ENCODE measurements around the gene KRTAP4-1. TPM values are rescaled to one million over a fixed set of nuclear protein-coding genes. Genes with fewer than 3 reads are reported as not detected.

Gene KRTAP4-1
- total RNA-seq, 1 experiment from 2014 or later = not detected

Small RNAs within 50 kb of the gene (small RNA-seq; reads per million reads assigned to genes)
- gene KRTAP4-17P = not detected

Other genes with a start within 250 kb of the KRTAP4-1 start
- 0.33 TPM in 1 of 2 replicates, not detected in the other for gene KRT23, start 247.3 kb downstream of the KRTAP4-1 start, total RNA-seq (2014; rRNA removed; shearing (Covaris generic))
- not detected in 2 replicates for gene KRT39, start 218.0 kb downstream of the KRTAP4-1 start, total RNA-seq (2014; rRNA removed; shearing (Covaris generic))
- not detected in 2 replicates for gene KRT40, start 200.6 kb downstream of the KRTAP4-1 start, total RNA-seq (2014; rRNA removed; shearing (Covaris generic))
- not detected in 2 replicates for gene KRTAP3-3, start 190.7 kb downstream of the KRTAP4-1 start, total RNA-seq (2014; rRNA removed; shearing (Covaris generic))
- not detected in 2 replicates for gene KRTAP3-2, start 185.0 kb downstream of the KRTAP4-1 start, total RNA-seq (2014; rRNA removed; shearing (Covaris generic))
- not detected in 2 replicates for gene KRTAP3-1, start 175.8 kb downstream of the KRTAP4-1 start, total RNA-seq (2014; rRNA removed; shearing (Covaris generic))
- not detected in 2 replicates for gene KRTAP1-5, start 157.7 kb downstream of the KRTAP4-1 start, total RNA-seq (2014; rRNA removed; shearing (Covaris generic))
- gene KRTAP1-4, start 154.7 kb downstream of the KRTAP4-1 start, total RNA-seq (2014; rRNA removed; shearing (Covaris generic)) = not detected in 2 replicates
- gene KRTAP1-3, start 150.0 kb downstream of the KRTAP4-1 start, total RNA-seq (2014; rRNA removed; shearing (Covaris generic)) = not detected in 2 replicates
- gene KRTAP1-1, start 143.5 kb downstream of the KRTAP4-1 start, total RNA-seq (2014; rRNA removed; shearing (Covaris generic)) = not detected in 2 replicates
- gene KRTAP2-1, start 137.6 kb downstream of the KRTAP4-1 start, total RNA-seq (2014; rRNA removed; shearing (Covaris generic)) = 2.0 TPM in 1 of 2 replicates, not detected in the other
- gene KRTAP2-2, start 129.7 kb downstream of the KRTAP4-1 start, total RNA-seq (2014; rRNA removed; shearing (Covaris generic)) = not detected in 2 replicates
- gene KRTAP2-3, start 124.8 kb downstream of the KRTAP4-1 start, total RNA-seq (2014; rRNA removed; shearing (Covaris generic)) = 1.2 and 6.2 TPM in 2 replicates
- not detected in 2 replicates for gene KRTAP2-4, start 119.0 kb downstream of the KRTAP4-1 start, total RNA-seq (2014; rRNA removed; shearing (Covaris generic))
- gene KRTAP4-7, start 100.8 kb downstream of the KRTAP4-1 start, total RNA-seq (2014; rRNA removed; shearing (Covaris generic)) = not detected in 2 replicates
- not detected in 2 replicates for gene KRTAP4-8, start 86.8 kb downstream of the KRTAP4-1 start, total RNA-seq (2014; rRNA removed; shearing (Covaris generic))
- gene KRTAP4-16, start 82.7 kb downstream of the KRTAP4-1 start, total RNA-seq (2014; rRNA removed; shearing (Covaris generic)) = not detected in 2 replicates
- 0.29 and 0.57 TPM in 2 replicates for gene KRTAP4-9, start 79.5 kb downstream of the KRTAP4-1 start, total RNA-seq (2014; rRNA removed; shearing (Covaris generic))
- gene KRTAP4-11, start 66.5 kb downstream of the KRTAP4-1 start, total RNA-seq (2014; rRNA removed; shearing (Covaris generic)) = not detected in 2 replicates
- gene KRTAP4-12, start 60.7 kb downstream of the KRTAP4-1 start, total RNA-seq (2014; rRNA removed; shearing (Covaris generic)) = not detected in 2 replicates
- gene KRTAP4-6, start 44.4 kb downstream of the KRTAP4-1 start, total RNA-seq (2014; rRNA removed; shearing (Covaris generic)) = not detected in 2 replicates
- not detected in 2 replicates for gene KRTAP4-5, start 35.1 kb downstream of the KRTAP4-1 start, total RNA-seq (2014; rRNA removed; shearing (Covaris generic))
- not detected in 2 replicates for gene KRTAP4-4, start 24.2 kb downstream of the KRTAP4-1 start, total RNA-seq (2014; rRNA removed; shearing (Covaris generic))
- not detected in 2 replicates for gene KRTAP4-3, start 16.7 kb downstream of the KRTAP4-1 start, total RNA-seq (2014; rRNA removed; shearing (Covaris generic))
- gene KRTAP4-2, start 6.7 kb downstream of the KRTAP4-1 start, total RNA-seq (2014; rRNA removed; shearing (Covaris generic)) = not detected in 2 replicates
- gene KRTAP9-1, start 5.0 kb upstream of the KRTAP4-1 start, total RNA-seq (2014; rRNA removed; shearing (Covaris generic)) = not detected in 2 replicates
- not detected in 2 replicates for gene KRTAP9-2, start 41.7 kb upstream of the KRTAP4-1 start, total RNA-seq (2014; rRNA removed; shearing (Covaris generic))
- not detected in 2 replicates for gene KRTAP9-3, start 47.5 kb upstream of the KRTAP4-1 start, total RNA-seq (2014; rRNA removed; shearing (Covaris generic))
- gene KRTAP9-8, start 53.1 kb upstream of the KRTAP4-1 start, total RNA-seq (2014; rRNA removed; shearing (Covaris generic)) = not detected in 2 replicates
- gene KRTAP9-4, start 64.8 kb upstream of the KRTAP4-1 start, total RNA-seq (2014; rRNA removed; shearing (Covaris generic)) = not detected in 2 replicates
- not detected in 2 replicates for gene KRTAP9-9, start 70.5 kb upstream of the KRTAP4-1 start, total RNA-seq (2014; rRNA removed; shearing (Covaris generic))
- gene KRTAP9-6, start 80.5 kb upstream of the KRTAP4-1 start, total RNA-seq (2014; rRNA removed; shearing (Covaris generic)) = not detected in 2 replicates
- gene KRTAP9-7, start 90.8 kb upstream of the KRTAP4-1 start, total RNA-seq (2014; rRNA removed; shearing (Covaris generic)) = not detected in 2 replicates
- gene KRTAP29-1, start 117.9 kb upstream of the KRTAP4-1 start, total RNA-seq (2014; rRNA removed; shearing (Covaris generic)) = not detected in 2 replicates
- gene KRTAP16-1, start 124.4 kb upstream of the KRTAP4-1 start, total RNA-seq (2014; rRNA removed; shearing (Covaris generic)) = not detected in 2 replicates
- gene KRTAP17-1, start 130.8 kb upstream of the KRTAP4-1 start, total RNA-seq (2014; rRNA removed; shearing (Covaris generic)) = not detected in 2 replicates
- not detected in 2 replicates for gene KRT33A, start 165.9 kb upstream of the KRTAP4-1 start, total RNA-seq (2014; rRNA removed; shearing (Covaris generic))
- gene KRT33B, start 184.9 kb upstream of the KRTAP4-1 start, total RNA-seq (2014; rRNA removed; shearing (Covaris generic)) = not detected in 2 replicates
- gene KRT34, start 197.4 kb upstream of the KRTAP4-1 start, total RNA-seq (2014; rRNA removed; shearing (Covaris generic)) = 0.80 and 1.2 TPM in 2 replicates
- gene KRT31, start 212.7 kb upstream of the KRTAP4-1 start, total RNA-seq (2014; rRNA removed; shearing (Covaris generic)) = not detected in 2 replicates
- not detected in 2 replicates for gene KRT37, start 239.7 kb upstream of the KRTAP4-1 start, total RNA-seq (2014; rRNA removed; shearing (Covaris generic))